Erythroblast (primary cell): ENCODE data around the gene SRCIN1.

Experiments
- DNase-seq, 2 experiments: peaks; one replicate each; lab custom pipeline; 2025; lab: John Stamatoyannopoulos, UW
- GATA1 ChIP-seq: IDR thresholded peaks from 2 replicates; pipeline ENCODE4 v1.6.1; 2011; ENCODE audit warnings: low read depth, mild to moderate bottlenecking, control low read depth, low read length, moderate library complexity
- POLR2A ChIP-seq: IDR thresholded peaks from 2 replicates; pipeline ENCODE4 v1.6.1; 2011; ENCODE audit warnings: mild to moderate bottlenecking, low read length

Gene SRCIN1

GRCh38 chr17:38586788-38587187 lies 19.0 kb downstream of the SRCIN1 start:
- TF ChIP-seq POLR2A (no peak), GATA1 (no peak)
- no peak for DNase-seq

DNA sequence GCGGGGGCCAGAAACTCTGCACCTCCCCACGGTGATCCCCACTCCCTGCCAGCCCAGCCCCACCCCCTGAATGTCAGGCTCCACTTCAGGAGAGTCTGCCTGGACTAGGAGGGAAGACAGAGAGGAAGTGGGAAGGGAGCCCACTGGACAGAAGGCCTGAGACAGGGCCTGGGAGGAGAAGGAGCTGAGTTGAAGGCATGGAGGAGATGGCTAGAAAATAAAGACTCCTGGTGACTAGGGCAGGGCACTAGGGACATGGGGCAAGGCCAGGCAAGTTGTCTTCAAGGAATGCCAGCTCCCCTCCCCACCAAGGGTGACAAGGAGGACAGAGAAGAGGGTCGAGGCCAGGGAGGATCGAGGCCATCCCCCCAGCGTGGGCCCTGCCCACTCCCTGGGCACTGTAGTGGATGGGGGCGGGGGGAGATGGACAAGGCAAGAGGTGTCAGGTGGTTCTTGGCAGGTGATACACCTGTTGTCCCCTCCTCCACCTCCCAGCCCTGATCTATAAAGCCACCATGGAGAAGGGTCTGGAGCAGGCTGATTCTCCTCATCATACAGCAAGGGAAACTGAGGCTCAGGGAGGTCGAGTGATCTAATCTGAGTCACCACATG lies 19.7 kb downstream of the SRCIN1 start:
- no peak for TF ChIP-seq POLR2A
- no peak for TF ChIP-seq GATA1
- DNase-seq = no peak

DNA sequence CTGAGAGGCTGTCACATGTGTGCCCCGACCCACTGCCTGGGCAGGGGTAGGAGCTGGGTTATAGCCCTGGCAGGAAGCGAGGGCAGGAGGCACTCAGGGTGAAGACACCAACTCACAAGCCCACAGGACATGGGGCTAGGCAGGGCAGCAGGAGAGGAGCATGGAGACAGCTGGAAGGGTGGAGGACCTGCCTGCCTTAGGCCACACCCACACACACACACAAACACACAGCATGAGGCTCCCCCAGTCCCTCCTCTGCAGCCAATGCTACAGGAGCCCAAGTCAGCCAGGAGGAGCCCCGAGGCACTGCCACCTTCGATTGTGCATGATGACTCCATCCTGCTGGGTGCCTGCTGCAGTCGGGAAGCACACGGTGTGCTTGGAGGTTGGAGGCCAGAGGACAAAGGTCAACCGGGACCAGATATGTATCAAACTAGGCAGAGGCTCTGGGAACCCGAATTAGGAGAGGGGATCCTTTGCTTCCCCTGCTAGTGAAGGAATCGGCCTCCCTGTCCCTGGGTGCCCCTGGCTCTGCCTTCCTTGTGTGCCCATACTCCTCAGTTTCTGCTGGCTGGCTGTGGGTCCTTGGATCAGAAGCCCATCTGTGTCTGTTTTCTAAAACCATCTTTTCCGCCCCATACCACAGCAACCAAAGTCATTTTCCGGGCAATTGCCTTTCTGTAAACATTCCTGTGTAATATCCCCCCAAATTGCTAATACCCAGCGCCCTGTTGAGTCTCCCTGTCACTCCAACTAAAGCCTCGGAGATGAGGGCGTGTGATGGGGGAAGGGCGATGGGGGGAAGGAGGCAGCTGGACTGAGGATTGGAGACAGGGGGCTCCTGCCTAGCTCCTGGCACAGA lies 20.5 kb downstream of the SRCIN1 start:
- no peak for TF ChIP-seq GATA1
- TF ChIP-seq POLR2A = no peak
- peak in 1 of 2 experiments; percentile 17 for DNase-seq

DNA sequence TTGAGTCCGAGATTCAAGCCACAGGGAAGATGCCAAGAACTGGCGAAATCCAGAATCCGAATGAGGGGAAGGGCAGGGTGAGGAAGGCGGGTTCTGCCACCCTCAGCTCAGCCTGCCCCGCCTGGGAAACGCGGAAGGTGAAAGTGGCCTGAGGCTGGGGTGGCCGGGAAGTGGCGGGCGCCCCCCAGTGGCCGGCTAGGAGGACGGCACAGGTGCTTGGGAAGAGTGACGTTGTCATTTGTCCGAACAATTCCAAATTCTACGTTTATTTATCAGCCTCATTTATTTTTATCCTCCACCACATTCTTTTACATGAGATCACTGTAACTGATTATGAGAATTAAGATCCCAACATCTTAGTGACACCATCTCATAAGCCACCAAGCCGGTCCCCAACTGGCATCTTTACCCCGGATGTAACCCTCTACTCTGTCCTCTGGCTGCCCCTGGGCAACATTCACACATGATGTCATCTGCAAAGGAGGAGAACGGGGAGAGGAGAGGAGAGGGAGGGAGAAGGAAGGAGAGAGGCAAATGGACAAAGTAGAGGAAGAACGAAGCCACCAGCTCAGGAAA lies 21.3 kb downstream of the SRCIN1 start:
- TF ChIP-seq GATA1 (no peak), POLR2A (no peak)
- DNase-seq = peak; percentile 52 to 77

- TF ChIP-seq GATA1 (no peak), POLR2A (no peak)
- no peak for DNase-seq
These were observed 21.9 kb downstream of the SRCIN1 start for GRCh38 chr17:38583828-38584349.

DNA sequence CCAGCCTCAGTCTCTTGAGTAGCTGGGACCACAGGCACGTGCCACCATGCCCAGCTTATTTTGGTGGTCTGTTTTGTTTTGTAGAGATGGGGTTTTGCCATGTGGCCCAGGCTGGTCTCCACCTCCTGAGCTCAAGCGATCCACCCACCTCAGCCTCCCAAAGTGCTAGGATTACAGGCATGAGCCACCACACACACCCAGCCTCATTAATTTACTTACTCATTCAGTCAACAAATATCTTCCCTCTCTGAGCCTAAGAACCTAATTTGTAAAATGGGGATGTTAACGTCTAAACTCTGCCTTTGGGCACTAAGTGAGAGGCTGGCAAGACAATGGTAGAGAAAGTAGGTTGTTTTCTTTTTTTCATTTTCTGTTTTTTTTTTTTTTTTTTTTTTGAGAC lies 22.6 kb downstream of the SRCIN1 start:
- TF ChIP-seq POLR2A (no peak), GATA1 (no peak)
- no peak for DNase-seq

- TF ChIP-seq POLR2A = no peak
- no peak for TF ChIP-seq GATA1
- no peak for DNase-seq
These were observed 23.7 kb downstream of the SRCIN1 start for GRCh38 chr17:38582069-38582468.

DNA sequence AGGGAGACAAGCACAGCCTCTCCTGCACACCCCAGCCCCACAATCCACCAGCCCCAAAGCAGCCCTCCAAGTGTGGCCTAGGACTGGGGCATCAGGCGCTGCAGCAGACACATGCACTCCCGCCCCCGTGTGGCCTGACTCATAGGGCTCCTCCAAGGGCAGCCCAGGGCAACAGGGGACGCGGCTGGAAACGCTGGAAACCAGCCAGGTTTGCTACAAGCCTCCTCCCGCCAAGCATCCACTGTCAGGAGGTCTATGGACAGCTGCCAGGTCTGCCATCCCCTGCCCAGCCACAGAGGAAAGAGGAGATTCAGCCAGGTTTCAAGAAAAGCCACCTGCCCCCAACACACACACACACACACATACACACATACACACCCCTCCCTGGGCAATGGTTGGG lies 25.8 kb downstream of the SRCIN1 start:
- peak; percentile 46 for DNase-seq
- TF ChIP-seq GATA1 (no peak), POLR2A (no peak)

DNA sequence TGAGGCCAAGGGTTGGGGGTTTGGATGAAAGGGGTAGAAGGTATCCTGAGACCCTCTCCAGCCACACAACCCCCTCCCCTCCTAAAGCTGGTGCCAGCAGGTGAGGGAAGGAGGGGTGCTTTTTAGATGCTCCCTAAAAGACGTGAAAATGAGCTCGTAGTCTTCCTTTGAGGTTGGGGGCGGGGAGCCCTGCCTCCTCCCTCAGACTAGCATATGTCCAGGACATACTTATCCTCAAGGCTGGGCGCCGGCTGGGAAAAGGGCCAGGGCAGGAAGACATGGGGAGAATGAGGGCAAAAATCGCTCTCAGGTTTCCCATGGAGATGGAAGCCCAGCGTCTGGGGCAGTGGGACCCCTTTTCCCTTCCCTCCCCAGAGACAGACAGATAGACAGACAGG lies 26.7 kb downstream of the SRCIN1 start:
- TF ChIP-seq GATA1 = no peak
- TF ChIP-seq POLR2A = no peak
- DNase-seq = no peak

- DNase-seq = no peak
- TF ChIP-seq GATA1 (no peak), POLR2A (no peak)
These were observed 27.3 kb downstream of the SRCIN1 start for GRCh38 chr17:38578229-38579082.

GRCh38 chr17:38577645-38578173 lies 28.0 kb downstream of the SRCIN1 start:
- TF ChIP-seq GATA1 (no peak), POLR2A (no peak)
- no peak for DNase-seq

GRCh38 chr17:38577244-38577643 lies 28.5 kb downstream of the SRCIN1 start:
- TF ChIP-seq POLR2A = no peak
- DNase-seq = no peak

GRCh38 chr17:38575781-38576180 lies 30.0 kb downstream of the SRCIN1 start:
- TF ChIP-seq POLR2A (no peak), GATA1 (no peak)
- no peak for DNase-seq

DNA sequence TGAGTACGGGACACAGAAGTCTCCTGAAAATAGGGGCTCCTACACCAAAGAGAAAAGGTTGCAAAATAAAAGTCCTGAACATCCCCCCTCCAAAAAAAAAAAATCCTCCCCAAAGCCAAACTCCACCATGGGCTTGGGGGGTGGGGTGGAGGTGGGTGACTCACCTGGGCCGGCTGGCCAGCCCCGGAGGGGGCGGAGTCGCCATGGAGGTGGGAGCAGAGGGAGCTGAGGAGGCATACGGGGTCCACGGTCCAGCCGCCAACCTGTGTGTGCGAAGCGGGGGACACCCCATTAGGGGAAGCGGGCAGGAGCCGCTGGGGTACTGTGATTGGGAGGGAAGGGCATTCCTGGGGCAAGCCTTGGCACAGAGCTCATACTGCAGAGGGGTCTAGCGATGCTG lies 31.0 kb downstream of the SRCIN1 start:
- no peak for DNase-seq
- TF ChIP-seq POLR2A (no peak), GATA1 (no peak)
